ENCODE results near the gene GPC3. TPM values are rescaled to one million over a fixed set of nuclear protein-coding genes. Genes with fewer than 3 reads are reported as not detected.

The GPC3 gene
- total RNA-seq, 1 experiment from 2014 or later = not detected

- DNase-seq (ENCODE audit: low read depth) = no peak
These were observed 377.7 kb downstream of the GPC3 start for GRCh38 chrX:133607419-133608348.

- DNase-seq (ENCODE audit: low read depth) = no peak
These were observed 378.4 kb downstream of the GPC3 start for GRCh38 chrX:133606990-133607389.

- DNase-seq (ENCODE audit: low read depth) = no peak
These were observed 380.6 kb downstream of the GPC3 start for GRCh38 chrX:133604801-133605200.

- DNase-seq (ENCODE audit: low read depth) = no peak
These were observed 382.5 kb downstream of the GPC3 start for GRCh38 chrX:133602881-133603280.

GRCh38 chrX:133601116-133601515, 384.3 kb downstream of the GPC3 start:
- DNase-seq (ENCODE audit: low read depth) = no peak

- no peak for DNase-seq (ENCODE audit: low read depth)
These were observed 384.9 kb downstream of the GPC3 start for GRCh38 chrX:133600536-133600935.

GRCh38 chrX:133598601-133599335, 386.6 kb downstream of the GPC3 start:
- DNase-seq (ENCODE audit: low read depth) = no peak

GRCh38 chrX:133594156-133594555, 391.2 kb downstream of the GPC3 start:
- peak; percentile 26 for DNase-seq (ENCODE audit: low read depth)

- DNase-seq (ENCODE audit: low read depth) = no peak
These were observed 391.9 kb downstream of the GPC3 start for GRCh38 chrX:133593531-133593930.

GRCh38 chrX:133590703-133591505, 394.5 kb downstream of the GPC3 start:
- DNase-seq (ENCODE audit: low read depth) = peak; percentile 35

GRCh38 chrX:133588827-133589226, 396.6 kb downstream of the GPC3 start:
- DNase-seq (ENCODE audit: low read depth) = no peak

- no peak for DNase-seq (ENCODE audit: low read depth)
These were observed 397.6 kb downstream of the GPC3 start for GRCh38 chrX:133587818-133588217.

- DNase-seq (ENCODE audit: low read depth) = no peak
These were observed 398.3 kb downstream of the GPC3 start for GRCh38 chrX:133587071-133587470.

GRCh38 chrX:133586443-133586842, 399.0 kb downstream of the GPC3 start:
- no peak for DNase-seq (ENCODE audit: low read depth)

GRCh38 chrX:133583825-133584224, 401.6 kb downstream of the GPC3 start:
- DNase-seq (ENCODE audit: low read depth) = no peak

GRCh38 chrX:133580625-133581024, 404.8 kb downstream of the GPC3 start:
- DNase-seq (ENCODE audit: low read depth) = peak; percentile 45

- no peak for DNase-seq (ENCODE audit: low read depth)
These were observed 405.8 kb downstream of the GPC3 start for GRCh38 chrX:133579631-133580030.

GRCh38 chrX:133576876-133577275, 408.5 kb downstream of the GPC3 start:
- no peak for DNase-seq (ENCODE audit: low read depth)

- no peak for DNase-seq (ENCODE audit: low read depth)
These were observed 409.8 kb downstream of the GPC3 start for GRCh38 chrX:133575501-133576136.

- DNase-seq (ENCODE audit: low read depth) = no peak
These were observed 410.7 kb downstream of the GPC3 start for GRCh38 chrX:133574716-133575115.

- no peak for DNase-seq (ENCODE audit: low read depth)
These were observed 414.8 kb downstream of the GPC3 start for GRCh38 chrX:133570549-133570948.
